Measurements from ENCODE around the gene BLVRA.

- TF ChIP-seq CTCF (optimal IDR thresholded peaks at IDR 0.05 in 1 of 3, IDR thresholded peaks at IDR 0.05 in 1 of 3, conservative IDR thresholded peaks at IDR 0.05 in 1 of 3; ENCODE audit: extremely low read depth in 1 of 3, insufficient read depth in 2 of 3, low read length in 3 of 3) (no peak), EZH2 (IDR thresholded peaks at IDR 0.05; ENCODE audit: low read length) (no peak)
These were observed 90.6 kb downstream of the BLVRA start for GRCh38 chr7:43849047-43849446.
